ENCODE data around the gene WBP1.

Gene WBP1

GRCh38 chr2:74426181-74426758 lies 32.0 kb upstream of the WBP1 start:
- H3K27ac ChIP-seq = no peak overlapping the region
- no peaks in the 10 kb centered on the region for H3K9me3 ChIP-seq
- DNase-seq = no peak
- TF ChIP-seq, protein P1, sequence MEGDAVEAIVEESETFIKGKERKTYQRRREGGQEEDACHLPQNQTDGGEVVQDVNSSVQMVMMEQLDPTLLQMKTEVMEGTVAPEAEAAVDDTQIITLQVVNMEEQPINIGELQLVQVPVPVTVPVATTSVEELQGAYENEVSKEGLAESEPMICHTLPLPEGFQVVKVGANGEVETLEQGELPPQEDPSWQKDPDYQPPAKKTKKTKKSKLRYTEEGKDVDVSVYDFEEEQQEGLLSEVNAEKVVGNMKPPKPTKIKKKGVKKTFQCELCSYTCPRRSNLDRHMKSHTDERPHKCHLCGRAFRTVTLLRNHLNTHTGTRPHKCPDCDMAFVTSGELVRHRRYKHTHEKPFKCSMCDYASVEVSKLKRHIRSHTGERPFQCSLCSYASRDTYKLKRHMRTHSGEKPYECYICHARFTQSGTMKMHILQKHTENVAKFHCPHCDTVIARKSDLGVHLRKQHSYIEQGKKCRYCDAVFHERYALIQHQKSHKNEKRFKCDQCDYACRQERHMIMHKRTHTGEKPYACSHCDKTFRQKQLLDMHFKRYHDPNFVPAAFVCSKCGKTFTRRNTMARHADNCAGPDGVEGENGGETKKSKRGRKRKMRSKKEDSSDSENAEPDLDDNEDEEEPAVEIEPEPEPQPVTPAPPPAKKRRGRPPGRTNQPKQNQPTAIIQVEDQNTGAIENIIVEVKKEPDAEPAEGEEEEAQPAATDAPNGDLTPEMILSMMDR (IDR thresholded peaks at IDR 0.05) = no peak
- H3K27me3 ChIP-seq = no peaks in the 10 kb centered on the region
- intact Hi-C loops (cut with DNase I; ENCODE audit: low total_unique reads) = no loop called here
- H3K4me1 ChIP-seq = peaks cover 0 to 8% (median 4%) of the 10 kb centered on the region in 4 donors
- H3K4me3 ChIP-seq = no peak overlapping the region
- H3K36me3 ChIP-seq = peaks cover 11 to 63% (median 45%) of the 10 kb centered on the region in 3 donors

- Histone ChIP-seq H3K4me3 (no peak overlapping the region), H3K36me3 (peaks cover 11 to 75% (median 45%) of the 10 kb centered on the region in 3 donors), H3K4me1 (no peaks in the 10 kb centered on the region), H3K27me3 (no peaks in the 10 kb centered on the region), H3K27ac (no peak overlapping the region), H3K9me3 (no peaks in the 10 kb centered on the region)
- TF ChIP-seq, protein P1 (IDR thresholded peaks at IDR 0.05) = no peak
- DNase-seq = no peak
- intact Hi-C loops (cut with DNase I; ENCODE audit: low total_unique reads) = no loop called here
These were observed 30.7 kb upstream of the WBP1 start for GRCh38 chr2:74427551-74427950.

GRCh38 chr2:74428675-74429074 lies 29.6 kb upstream of the WBP1 start:
- H3K9me3 ChIP-seq = no peaks in the 10 kb centered on the region
- DNase-seq = no peak
- no peaks in the 10 kb centered on the region for H3K4me1 ChIP-seq
- H3K36me3 ChIP-seq = peaks cover 11 to 76% (median 45%) of the 10 kb centered on the region in 3 donors
- no peaks in the 10 kb centered on the region for H3K27me3 ChIP-seq
- intact Hi-C loops (cut with DNase I; ENCODE audit: low total_unique reads) = no loop called here
- TF ChIP-seq, protein P1 (IDR thresholded peaks at IDR 0.05) = no peak
- no peak overlapping the region for H3K4me3 ChIP-seq
- H3K27ac ChIP-seq = no peak overlapping the region

GRCh38 chr2:74429487-74430451 lies 28.5 kb upstream of the WBP1 start:
- TF ChIP-seq, protein P1 (IDR thresholded peaks at IDR 0.05) = no peak
- intact Hi-C loops (cut with DNase I; ENCODE audit: low total_unique reads) = no loop called here
- no peak overlapping the region for H3K4me3 ChIP-seq
- H3K27ac ChIP-seq = no peak overlapping the region
- DNase-seq = no peak
- H3K27me3 ChIP-seq = no peaks in the 10 kb centered on the region
- peaks cover 11 to 76% (median 45%) of the 10 kb centered on the region in 3 donors for H3K36me3 ChIP-seq
- no peaks in the 10 kb centered on the region for H3K9me3 ChIP-seq
- no peaks in the 10 kb centered on the region for H3K4me1 ChIP-seq

GRCh38 chr2:74430502-74430901 lies 27.7 kb upstream of the WBP1 start:
- Histone ChIP-seq H3K9me3 (no peaks in the 10 kb centered on the region), H3K4me1 (no peaks in the 10 kb centered on the region), H3K27me3 (no peaks in the 10 kb centered on the region), H3K36me3 (peaks cover 11 to 70% (median 45%) of the 10 kb centered on the region in 3 donors), H3K27ac (no peak overlapping the region), H3K4me3 (no peak overlapping the region)
- no peak for DNase-seq
- intact Hi-C loops (cut with DNase I; ENCODE audit: low total_unique reads) = no loop called here
- TF ChIP-seq, protein P1 (IDR thresholded peaks at IDR 0.05) = no peak
